Stimulated activated CD4-positive, alpha-beta T cell treated with anti-CD3 and anti-CD28 coated beads, Interleukin-1b, Interleukin-23, amount 100 ng/mL, for 4 hours (primary cell): Measurements from ENCODE around the gene RNF175.

Experiments used
- DNase-seq, 2 donors: peaks; one replicate each; pipeline ENCODE4 v3.0.0-alpha.2; 2020; ENCODE audit warnings: low read depth in 2 of 2

The RNF175 gene

DNA sequence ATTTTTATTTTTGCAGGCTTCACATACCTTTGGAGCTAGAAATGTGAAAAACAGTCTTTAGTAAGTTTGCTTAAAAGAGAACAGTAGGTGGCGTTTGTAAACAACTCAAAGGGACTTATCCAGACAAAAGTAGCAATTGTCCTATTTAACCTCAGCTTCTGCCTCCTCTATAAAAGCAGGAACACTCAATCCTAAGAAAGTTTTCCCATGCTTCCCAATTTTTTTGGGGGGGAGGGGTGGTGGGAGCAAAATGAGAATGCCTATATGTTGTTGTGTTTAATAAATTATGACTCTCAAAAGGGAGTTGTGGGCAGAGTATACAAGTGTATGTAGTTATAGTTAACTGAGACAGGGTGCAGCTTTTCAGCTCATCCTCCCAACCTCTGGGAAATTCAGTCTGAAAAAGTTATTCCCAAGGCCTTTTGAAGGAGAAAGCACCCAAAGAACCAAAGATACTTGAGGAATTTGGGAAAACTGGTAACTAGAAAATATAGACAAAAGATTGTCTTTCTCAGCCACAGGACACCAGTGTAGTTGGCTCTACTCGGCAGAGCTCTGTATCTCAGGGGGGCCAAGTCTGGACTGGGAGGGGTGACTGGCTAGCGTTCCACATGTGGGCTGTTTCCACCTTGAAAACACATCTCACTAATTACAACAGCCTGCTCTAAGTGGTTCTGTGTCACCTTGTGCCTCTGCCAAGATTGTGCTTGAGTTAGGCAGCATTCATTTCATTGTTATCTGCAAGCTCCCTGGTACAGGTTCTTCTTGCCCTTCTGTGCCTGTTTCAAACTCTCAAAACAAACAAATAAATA lies 26.3 kb upstream of the RNF175 start:
- no peak for DNase-seq

DNA sequence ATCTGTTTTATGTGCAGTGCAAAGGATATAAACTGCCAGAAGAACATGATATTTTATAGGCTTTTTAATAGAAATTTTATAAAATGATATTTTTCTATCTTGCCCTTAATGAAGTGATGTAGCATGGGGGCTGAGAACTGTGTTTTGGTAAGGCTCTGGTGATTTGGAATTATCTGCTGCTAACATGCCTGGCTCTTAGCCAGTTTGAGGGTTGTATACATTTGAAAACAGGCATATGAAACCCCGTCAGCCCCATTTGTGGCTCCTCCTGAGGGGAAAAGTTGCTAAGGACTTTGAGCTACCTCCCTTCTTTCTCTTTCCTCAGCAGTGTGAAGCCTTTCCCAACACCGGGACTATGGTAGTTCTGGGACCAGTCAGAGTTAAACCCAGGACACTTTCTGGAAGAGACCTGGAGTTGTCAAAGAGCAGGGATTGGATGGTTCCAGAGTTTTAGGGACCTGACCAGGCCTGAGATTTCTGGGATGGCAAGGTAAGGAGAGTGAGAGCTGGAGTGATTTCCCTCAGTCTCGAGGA lies 24.4 kb upstream of the RNF175 start:
- DNase-seq, result no peak

DNA sequence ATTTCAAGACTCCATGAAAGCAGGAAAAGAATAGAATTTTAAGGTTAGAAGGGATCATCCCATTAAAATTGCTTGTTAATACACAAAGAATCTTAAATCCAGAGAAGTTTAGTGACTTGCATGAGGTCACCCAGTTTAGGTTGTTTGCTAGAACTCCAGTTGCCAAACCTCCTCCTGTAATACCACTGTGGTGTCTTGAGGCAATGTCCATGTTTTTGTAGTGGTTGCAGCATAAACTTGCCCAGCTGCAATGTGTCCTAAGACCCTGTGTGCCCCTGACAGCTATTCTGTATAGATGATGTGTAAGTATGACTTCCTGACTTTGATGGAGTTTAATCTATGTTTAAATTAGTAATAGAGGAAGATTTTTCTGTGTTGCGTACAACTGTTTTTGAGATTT lies 22.8 kb upstream of the RNF175 start:
- no peak for DNase-seq

DNA sequence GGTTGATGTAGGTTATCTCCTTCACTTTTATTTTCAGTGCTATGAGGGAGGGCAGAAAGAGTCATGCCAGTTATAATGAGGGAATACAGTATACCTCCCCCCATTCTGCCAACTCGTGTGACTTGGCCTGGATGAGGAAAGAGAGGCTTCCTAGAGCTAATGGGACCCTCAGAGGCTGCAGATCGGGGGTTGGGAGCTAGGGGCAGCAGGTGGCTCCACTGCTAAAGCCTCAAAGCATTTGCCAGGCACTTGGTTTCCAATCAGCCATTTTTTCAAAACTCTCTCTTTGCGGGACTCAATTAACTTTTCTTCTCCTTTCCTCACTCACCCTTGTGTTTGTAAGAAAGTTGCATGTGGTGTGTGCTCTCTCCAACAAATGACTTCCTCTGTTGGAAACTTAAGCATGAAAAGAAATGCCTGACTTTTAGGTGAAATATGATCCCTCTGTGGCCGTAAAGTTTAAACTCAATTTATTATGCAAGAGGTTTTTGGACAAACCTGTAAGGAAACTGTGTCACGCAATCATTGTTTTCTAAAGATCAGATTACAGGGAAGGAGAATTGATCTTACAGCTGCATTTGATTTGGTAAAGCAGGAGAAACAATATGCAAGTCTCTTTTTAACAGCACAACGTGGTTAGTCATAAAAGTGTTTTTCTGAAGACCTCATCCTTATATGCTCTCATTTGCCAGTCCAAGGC lies 22.0 kb upstream of the RNF175 start:
- no peak for DNase-seq

DNA sequence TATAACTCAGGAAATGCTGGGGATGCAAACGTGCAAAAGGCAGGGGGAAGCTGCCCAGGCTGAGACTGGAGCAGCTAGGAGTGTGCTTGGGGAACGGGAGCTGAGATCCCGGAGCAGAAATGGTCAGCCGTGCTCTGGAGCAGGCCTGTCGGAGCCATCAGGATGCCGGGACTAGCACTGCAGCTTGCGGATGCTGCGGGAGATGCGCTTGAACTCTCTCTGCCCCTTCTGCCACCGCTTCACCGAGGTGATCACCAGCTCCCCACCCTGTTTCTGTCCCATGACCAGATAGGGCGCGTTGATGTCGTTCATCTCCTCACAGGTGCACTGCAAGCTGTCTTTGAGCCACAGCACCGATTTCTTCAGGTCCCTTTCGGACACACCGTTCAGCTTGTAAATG lies 21.5 kb upstream of the RNF175 start:
- DNase-seq, result no peak

DNA sequence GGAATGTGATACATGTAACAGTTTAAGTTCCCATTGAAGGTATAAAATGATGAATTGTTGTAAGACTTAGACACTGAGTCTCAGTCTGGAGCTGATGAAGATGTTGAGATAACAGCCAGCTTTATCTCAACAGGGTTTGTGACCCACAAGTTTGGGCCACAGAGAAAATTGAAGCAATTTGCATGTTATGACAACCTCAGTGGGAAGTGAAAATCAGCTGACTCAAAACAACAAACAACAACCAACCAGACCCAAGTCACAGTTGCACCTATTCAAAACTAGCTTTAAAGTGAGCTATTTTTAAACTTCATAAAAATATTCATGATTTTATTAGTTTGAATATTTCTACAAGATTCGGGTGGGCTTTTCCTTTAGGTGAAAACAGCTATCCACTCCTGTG lies 21.1 kb upstream of the RNF175 start:
- DNase-seq, result no peak

DNA sequence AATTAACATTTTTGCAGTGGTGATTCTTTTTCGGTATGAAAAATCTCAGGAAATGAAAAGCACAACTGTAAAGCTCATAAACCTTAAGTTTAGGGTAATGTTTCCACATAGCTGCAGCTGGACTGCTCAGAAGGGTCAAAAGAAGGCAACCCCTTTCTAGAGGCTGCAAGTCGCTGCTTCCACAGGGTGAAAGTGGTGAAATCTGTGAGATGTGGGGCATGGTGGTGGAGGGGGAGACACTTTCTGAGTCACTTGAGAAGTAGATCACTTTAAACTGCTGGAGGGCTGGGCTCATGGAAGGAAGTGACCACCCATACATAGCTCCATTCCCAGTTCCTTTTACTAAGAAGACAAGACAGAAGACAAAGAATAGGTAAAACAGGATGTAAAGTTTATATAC lies 20.4 kb upstream of the RNF175 start:
- no peak for DNase-seq

DNA sequence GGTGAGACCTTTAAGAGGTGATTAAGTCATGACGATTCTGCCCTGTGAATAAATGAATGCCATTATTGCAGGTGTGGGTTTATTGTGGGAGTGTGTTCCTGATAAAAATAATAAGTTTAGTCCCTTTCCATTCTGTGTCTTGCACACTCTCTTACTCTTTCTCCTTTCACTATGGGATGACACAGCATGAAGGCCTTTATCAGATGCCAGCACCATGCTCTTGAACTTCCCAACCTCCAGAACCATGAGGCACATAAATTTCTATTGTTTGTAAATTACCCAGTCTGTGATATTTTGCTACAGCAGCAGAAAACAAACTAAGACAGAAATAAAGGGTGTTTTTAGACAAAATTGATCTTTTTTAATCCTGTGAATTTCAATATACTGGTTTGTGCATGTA lies 18.6 kb upstream of the RNF175 start:
- DNase-seq, result no peak

DNA sequence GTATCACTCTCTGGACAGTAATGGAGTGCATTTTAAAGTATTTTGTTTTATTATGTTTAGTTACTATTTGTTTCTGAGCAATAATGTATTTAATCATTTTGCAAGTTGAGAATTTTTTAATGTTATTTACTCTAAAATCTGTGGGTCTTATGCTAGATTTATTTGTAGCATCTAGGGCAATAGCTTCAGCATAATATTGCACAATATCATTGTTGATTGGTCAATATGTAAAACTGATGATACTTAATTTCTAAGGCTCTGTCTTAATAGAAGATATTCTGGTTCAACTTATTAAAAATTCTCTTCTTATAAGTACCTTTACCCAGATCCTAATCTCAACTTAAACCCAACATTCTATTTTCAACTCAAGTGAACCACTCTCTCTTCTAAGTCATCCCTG lies 17.6 kb upstream of the RNF175 start:
- no peak for DNase-seq

DNA sequence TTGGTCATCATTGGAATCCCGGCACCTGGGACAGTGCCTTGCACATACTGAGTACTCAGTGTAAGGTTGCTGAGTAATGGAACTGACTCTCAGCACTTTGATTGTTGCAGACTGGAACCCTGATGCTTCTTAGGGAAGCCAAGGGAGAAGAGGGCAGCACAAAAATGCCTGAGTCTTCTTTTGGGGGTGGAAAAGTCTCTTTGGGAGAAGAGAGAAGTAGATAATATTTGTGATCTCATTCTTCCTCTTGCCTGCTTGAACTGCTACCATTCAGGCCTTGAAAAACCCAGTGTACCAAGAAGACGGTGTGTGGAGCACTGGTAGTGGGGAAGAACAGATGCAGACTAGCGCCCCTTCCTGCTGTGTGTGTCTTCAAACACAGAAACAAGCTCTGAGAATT lies 16.8 kb upstream of the RNF175 start:
- no peak for DNase-seq

DNA sequence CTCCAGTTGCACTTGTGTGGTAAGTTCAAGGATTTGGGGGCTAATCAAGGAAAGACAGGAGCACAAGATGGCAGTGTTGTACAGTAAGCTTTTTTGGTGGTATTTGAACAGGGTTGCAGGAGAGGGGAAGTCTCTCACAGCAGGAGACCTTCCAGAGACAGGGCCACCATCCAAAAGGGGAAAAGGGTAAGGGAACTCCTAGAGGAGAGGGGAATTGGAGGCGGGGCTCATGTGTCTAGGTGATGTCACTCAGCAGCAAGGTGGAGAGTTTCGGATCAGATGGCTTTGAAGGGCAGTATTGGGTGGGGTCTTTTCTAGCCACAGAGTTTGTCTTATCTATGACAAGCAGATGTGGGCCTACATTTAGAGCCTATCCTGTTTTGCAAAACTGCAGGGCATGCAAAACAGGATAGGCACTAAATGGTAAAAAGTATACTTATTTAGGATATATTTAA lies 13.4 kb upstream of the RNF175 start:
- no peak for DNase-seq

DNA sequence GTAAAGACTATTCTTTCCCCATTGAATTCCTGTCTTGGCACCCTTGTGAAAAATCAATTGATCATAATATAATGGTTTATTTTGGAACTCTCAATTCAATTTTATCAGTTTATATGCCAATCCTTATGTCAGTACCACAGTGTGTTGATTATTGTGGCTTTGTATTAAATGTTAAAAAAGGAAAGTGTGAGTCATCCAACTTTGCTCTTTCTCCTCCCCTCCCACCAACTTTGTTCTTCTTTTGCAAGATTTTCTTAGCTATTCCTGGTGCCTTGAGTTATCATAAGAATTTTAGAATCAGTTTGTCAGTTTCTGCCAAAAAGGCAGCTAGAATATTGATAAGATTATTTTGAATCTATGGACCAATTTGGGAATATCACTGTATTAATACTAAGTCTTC lies 11.2 kb upstream of the RNF175 start:
- DNase-seq, result no peak

DNA sequence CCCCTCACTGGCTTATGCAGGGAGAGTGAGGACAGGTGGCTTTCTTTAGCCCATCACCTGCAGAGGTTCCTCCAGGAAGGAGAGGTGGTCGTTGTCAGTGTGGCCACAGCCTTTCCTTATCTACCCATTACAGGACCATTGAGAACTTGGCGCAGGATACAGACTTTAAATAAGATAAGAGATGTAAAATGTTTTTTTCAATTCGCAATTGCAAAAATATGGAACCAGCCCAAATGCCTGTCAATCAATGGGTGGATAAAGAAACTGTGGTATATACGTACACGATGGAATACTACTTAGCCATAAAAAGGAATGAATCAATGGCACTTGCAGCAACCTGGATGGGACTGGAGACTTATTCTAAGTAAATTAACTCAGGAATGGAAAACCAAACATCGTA lies 6.9 kb upstream of the RNF175 start:
- no peak for DNase-seq

DNA sequence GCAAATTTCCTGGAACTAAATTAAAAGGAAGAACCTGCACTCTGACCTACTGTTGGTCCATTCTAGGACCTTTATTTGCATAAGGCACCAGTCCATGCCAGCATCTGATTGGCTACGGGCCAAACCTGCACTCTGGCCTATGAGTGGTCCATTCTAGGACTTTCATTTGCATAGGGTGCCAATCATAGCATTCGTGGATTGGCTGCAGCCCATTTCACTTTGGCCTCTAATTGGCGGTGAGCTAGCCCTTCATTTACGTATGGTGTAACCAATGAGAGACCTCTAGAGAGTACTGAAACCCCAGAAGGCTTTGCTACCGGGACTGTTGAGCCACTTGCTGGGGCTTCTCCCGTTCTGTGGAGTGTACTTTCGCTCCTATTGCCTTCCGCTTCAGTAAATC lies 6.1 kb upstream of the RNF175 start:
- DNase-seq, result no peak

DNA sequence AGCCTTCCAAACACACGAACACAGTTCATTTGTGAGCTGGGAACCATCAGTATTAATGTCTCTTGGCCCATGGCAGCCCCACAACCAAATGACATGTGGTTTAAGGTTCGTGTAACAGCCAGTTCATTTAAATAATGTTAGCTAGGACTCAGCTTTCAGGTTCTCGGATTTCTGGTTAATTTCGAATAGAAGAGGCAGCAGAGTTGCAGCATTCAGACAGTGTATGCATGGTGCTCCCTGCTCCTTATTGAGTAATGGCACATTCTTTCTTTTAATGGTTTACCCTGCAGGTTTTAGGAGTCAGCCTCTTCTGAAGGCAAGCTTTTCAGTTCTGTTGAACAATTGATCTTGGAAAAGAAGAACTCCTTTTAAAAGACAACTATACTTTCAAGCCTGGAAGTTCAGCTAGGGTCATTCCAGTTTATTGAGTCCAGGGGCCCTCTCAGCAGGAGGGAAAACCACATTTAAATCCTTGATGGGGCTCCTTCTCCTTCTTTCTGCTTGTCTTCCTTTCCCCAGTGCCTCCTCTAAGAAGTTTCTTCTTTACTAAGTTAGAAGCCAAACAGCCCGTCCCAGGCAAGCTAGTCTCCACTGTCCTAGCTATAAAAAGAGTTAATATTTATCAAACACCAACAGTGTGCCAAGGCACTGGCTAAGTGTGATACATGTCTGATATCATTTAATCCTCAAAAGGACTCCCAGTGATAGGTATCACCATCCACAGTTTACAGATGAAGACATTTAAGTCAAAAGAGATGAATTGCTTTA lies 5.0 kb upstream of the RNF175 start:
- no peak for DNase-seq

DNA sequence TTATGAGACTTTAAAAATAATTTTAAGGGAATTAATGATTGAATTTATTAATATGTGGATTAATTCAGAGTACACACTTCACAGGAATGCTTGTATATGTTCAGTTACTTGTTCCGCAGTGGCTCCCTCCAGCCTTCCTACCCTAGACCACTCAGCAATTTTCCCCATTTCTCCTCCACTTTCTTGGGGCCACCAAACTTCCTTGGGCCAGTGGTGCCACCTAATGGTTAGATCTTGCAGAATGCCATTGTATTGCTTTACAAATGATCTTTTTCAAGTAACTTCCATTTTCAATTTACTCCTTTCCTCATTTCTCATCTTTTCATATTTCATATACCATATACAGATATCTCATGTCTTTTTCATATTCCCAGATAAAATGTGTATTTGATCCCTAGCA lies 3.6 kb upstream of the RNF175 start:
- DNase-seq, result no peak

DNA sequence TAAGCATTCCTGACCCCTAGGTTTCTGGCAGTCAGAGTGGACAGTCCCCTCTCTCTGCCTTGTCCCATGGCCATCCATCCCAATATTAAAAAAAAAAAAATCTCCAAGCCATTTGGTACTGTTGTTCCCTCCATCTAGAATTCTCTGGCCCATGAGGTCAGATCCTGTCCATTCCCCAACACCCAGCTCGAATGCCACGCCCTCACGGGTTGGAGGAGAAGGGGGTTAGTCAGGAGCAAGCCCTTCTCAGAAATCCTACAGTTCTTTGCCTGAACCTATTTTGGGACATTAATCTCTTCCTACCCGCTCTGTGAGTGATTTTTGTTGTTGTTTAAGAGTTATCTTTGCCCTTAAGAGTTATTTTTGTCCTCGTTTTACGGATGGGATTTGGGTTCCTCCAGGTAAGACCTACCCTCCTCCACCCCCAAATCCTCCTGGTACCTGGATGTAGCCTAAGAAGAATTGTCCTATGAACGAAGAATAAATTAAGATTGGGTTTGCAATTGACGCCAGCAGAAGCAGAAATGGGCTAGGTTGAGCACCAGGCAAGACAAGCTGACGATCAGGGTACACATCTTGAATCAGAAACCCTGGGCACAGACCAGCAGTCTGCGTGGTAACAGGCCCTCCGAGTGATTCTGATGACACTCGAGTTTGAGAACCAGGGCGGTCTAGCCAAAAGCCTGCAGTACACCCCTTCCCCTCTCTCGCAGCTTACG lies 977 bp downstream of the RNF175 start:
- DNase-seq, result no peak

DNA sequence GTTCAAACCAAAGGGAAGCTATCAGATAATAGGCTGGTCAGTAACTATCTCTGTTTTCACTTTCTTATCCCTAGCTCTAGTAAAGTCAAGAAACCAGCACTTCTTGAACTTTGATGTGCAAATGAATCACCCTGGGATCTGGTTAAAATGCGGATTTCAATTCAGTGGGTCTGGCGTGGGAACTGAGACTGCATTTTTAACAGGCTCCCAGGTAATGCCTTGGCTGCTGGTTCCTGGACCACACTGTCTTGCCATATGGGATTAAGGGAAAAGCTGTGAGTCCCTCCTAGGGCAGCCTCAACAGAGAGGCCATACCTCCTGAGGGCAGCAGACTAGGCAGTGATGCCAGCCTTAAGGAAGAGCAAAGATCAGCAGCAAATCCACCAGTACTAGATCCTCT lies 1.7 kb downstream of the RNF175 start:
- DNase-seq, result no peak

DNA sequence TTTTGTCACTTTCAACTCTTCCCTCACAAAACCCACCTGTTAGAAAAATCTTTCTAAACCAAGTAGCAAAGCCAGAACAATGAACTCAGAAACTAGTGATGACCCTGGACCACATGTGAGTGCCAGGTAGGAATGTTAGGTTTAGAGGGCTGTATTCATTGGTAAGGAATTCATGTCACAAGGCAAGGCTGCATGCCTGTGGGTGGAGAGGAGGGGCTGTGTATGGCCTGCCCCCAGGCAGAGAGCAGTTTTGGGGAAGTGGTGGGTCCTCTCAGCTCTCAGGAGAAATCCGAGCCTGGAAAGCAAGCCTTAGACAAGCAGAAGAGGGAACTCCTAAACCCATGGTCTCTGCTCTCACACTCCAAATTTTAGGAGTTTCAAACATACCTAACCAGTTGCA lies 2.4 kb downstream of the RNF175 start:
- no peak for DNase-seq

DNA sequence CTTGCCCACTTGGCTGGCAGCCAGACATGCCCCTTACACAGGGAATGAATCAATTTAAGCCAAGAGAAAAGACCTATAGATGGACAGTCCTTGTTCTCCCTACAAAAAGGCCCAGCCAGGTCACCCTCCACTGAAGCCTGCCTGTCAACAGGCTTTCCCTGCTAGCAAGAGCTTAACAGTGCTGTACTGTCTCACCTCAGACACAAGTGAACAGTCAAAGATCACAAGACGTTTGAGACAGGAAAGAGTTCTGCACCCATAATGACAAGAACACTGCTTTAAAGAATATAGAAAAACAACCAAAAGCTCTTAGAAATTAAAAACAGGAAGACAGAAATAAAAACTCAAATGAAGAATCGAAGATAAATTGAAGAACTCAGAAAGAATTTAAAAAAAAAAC lies 4.6 kb downstream of the RNF175 start:
- DNase-seq, result no peak

DNA sequence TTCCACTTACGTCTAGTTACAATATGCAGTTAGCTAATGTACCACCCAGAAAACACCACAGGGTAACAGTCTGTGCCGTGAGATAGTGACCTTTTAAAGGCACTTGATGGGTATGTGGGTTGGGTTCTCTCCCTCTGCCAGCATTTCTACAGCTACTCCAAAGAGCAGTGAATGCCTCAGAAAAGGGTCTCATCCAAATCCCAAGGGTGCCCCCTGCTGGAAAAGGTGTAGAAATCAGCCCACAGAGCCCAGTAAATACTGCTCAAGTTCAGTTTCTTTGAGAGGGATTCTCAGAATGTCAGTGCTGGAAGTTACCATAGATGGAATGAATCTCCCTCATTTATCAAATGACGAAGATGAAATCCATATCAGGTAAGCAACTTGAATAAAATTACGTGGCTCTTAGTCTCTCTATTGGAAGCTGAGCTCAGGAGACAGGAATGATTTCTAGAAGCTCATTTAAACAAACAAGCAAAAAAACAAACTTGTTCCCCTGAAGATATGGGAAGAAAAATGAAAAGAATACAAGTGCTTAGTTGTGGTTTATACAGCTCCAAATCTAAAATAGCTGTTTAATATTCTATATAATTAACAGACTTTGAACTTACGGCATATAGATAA lies 9.5 kb downstream of the RNF175 start:
- DNase-seq, result peak in 1 of 2 donors; percentile 53
